ENCODE data around the gene RHCG. TPM values are rescaled to one million over a fixed set of nuclear protein-coding genes. Genes with fewer than 3 reads are reported as not detected.

RHCG gene
- total RNA-seq, 1 experiment from 2014 or later = 0.28 TPM

DNA sequence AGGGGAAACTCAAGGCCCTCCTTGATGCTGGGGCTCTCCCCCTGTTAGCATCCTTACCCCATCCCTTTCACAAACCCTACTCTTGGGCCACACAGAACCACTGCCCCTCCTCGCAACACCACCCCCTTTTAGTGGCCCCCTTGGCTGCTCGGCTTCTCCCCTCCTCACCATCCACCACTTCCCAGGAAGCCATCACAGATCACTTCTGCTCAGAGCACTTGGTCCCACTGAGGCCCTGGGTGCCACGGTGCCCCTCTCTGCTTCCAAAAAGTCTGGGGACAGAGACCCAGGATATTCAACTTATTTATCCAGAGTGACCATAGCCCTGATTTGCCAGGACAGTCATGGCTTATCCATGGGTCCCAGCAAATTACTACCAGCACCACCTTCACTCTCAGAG, 2.4 kb downstream of the RHCG start:
- Histone ChIP-seq H4K5ac (ENCODE audit: insufficient read length, low read depth, low read length) (no peak overlapping the region), H3K27ac (ENCODE audit: insufficient read length, low read depth, low read length) (no peak overlapping the region), H3K27me3 (ENCODE audit: insufficient read depth, low read length) (peaks cover 4% of the 10 kb centered on the region), H3K23ac (ENCODE audit: insufficient read length, low read depth, low read length) (no peak overlapping the region), H3K9ac (ENCODE audit: extremely low read depth, insufficient read length, low read length) (no peak overlapping the region), H4K8ac (replicated peaks; ENCODE audit: insufficient read length, low read depth, low read length) (no peak overlapping the region), H4K20me1 (ENCODE audit: control insufficient read depth, insufficient read depth, insufficient read length) (no peaks in the 10 kb centered on the region), H2BK15ac (ENCODE audit: low read depth, low read length) (no peak overlapping the region), H2AFZ (ENCODE audit: low read length) (no peak overlapping the region), H2BK120ac (ENCODE audit: low read depth, low read length, poor library complexity, severe bottlenecking) (no peak overlapping the region), H3K56ac (ENCODE audit: insufficient read length, low read depth, low read length) (no peak overlapping the region), H4K91ac (ENCODE audit: insufficient read length, low read depth, low read length) (no peak overlapping the region), H3K4me1 (ENCODE audit: insufficient read depth, low read length) (no peaks in the 10 kb centered on the region), H3K4ac (ENCODE audit: low read depth, low read length) (no peak overlapping the region), H3K4me2 (ENCODE audit: insufficient read depth, insufficient read length, low read length) (no peak overlapping the region), H3K18ac (ENCODE audit: insufficient read length, low read depth, low read length) (no peak overlapping the region), H2AK5ac (ENCODE audit: insufficient read length, low read length) (no peak overlapping the region), H3K79me2 (ENCODE audit: insufficient read depth, low read length) (no peaks in the 10 kb centered on the region), H3T11ph (ENCODE audit: low read length) (no peak overlapping the region), H2BK12ac (ENCODE audit: insufficient read length, low read depth, low read length) (no peak overlapping the region), H3K9me3 (ENCODE audit: control insufficient read depth, low read depth, low read length) (no peaks in the 10 kb centered on the region), H3K14ac (ENCODE audit: insufficient read depth, low read length) (no peak overlapping the region), H3K23me2 (ENCODE audit: insufficient read length, low read depth, low read length, poor library complexity, severe bottlenecking) (peaks cover 5% of the 10 kb centered on the region), H3K79me1 (ENCODE audit: insufficient read depth, low read depth, low read length, poor library complexity, severe bottlenecking) (no peaks in the 10 kb centered on the region), H2BK5ac (ENCODE audit: insufficient read length, low read length) (no peak overlapping the region), H2BK20ac (ENCODE audit: low read depth, low read length, poor library complexity, severe bottlenecking) (no peak overlapping the region)
- H3K27me3 Mint-ChIP-seq (ENCODE audit: low read depth) = peaks cover 65% of the 10 kb centered on the region
- TF ChIP-seq, protein P1, sequence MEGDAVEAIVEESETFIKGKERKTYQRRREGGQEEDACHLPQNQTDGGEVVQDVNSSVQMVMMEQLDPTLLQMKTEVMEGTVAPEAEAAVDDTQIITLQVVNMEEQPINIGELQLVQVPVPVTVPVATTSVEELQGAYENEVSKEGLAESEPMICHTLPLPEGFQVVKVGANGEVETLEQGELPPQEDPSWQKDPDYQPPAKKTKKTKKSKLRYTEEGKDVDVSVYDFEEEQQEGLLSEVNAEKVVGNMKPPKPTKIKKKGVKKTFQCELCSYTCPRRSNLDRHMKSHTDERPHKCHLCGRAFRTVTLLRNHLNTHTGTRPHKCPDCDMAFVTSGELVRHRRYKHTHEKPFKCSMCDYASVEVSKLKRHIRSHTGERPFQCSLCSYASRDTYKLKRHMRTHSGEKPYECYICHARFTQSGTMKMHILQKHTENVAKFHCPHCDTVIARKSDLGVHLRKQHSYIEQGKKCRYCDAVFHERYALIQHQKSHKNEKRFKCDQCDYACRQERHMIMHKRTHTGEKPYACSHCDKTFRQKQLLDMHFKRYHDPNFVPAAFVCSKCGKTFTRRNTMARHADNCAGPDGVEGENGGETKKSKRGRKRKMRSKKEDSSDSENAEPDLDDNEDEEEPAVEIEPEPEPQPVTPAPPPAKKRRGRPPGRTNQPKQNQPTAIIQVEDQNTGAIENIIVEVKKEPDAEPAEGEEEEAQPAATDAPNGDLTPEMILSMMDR (conservative IDR thresholded peaks at IDR 0.05) = no peak
- H3K4me1 Mint-ChIP-seq = peaks cover 4 to 9% of the 10 kb centered on the region in 2 experiments
- H3K4me3 Mint-ChIP-seq = no peak overlapping the region
- WGBS (ENCODE audit: extremely low coverage, insufficient read length, low lambda C conversion rate) = no CpG with 5 or more reads among the region's 3 CpGs
- no peaks in the 10 kb centered on the region for H3K9me3 Mint-ChIP-seq
- no peaks in the 10 kb centered on the region for H3K36me3 Mint-ChIP-seq (ENCODE audit: insufficient read depth in 1 of 3, low read depth in 3 of 3)
- no peak for DNase-seq
- no peak overlapping the region for H3K27ac Mint-ChIP-seq

Measured in H9 (cell line).